Activated CD4-positive, alpha-beta T cell treated with anti-CD3 and anti-CD28 coated beads, Interleukin-2, Interleukin-6, amounts not matched to agents 100 ng/mL and 50 ng/mL, durations not matched to agents 16 hours and 8 hours (primary cell): Measurements from ENCODE around the gene KDM5A.
"Not testable (repeated sequence)": the region's sequence is repeated elsewhere in the genome, so short reads cannot be mapped to it uniquely, and the experiment has no call there.

Source experiments
- DNase-seq: peaks from one replicate; pipeline ENCODE4 v3.0.0-alpha.2; 2020

Gene KDM5A

DNA sequence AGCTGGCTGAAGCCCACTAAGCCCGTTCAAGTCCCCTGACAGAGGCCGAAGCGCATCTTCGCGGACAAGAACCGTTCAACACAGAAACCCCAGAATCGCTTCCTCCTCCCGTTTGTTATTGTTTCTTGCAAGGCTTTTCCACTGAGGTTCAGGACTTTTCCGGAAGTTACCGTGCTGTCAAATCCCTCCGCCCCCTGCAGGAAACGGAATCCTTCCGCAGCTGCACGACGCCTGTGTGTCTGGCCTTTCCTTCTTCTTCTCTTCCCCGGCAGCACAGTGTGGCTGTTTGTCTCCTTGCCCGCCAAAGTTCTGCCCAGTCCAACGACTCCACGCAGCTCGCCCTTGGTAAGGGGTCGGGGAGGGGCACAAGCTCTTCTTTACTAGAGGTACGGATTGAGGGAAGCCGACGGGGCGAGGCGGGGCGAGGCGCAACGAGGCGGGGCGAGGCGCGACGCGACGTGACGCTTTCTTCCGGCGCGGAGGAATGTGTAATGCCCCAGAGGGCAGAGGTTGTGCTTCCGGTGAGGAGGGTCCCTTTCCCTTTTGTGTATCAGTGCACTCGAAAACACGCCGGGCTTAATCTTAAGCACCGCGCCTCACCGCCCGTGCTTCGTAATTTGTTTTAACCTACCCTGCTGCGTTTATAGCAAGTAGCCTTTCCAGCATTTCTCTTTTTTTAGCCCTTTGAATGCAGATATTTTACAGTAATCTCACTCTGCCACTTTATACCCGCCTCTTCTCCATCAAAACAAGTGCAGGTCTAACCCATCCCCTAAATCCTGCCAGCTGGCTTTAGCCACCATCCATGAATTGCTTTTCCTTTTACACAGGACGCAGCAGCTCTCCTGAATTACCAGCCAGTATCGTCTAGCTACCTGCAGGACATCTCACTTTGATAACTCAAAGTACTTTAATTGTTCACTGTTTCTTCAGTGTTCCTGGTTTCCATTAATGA, at the start of gene KDM5A:
TSS of gene KDM5A (minus strand) at position 179 of the 955 bp plus-strand sequence. CDS start 229 bp downstream, outside the sequence.
- peak; percentile 93 for DNase-seq

DNA sequence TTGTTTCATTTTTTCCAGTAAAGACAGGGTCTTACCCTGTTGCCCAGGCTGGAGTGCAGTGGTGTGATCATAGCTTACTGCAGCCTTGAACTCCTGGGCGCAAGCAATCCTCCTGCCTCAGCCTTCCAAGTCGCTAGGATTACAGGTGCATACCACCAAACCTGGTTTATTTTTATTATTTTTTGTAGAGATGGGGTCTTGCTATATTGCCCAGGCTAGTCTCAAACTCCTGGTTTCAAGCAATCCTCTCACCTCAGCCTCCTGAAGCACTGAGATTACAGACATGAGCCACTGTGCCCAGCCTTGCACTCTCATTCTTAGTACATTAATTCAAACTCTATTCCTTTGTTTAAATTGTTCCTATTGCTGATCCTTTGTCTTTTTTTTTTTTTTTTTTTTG, 46.6 kb upstream of the KDM5A start:
- DNase-seq: not testable (repeated sequence)

DNA sequence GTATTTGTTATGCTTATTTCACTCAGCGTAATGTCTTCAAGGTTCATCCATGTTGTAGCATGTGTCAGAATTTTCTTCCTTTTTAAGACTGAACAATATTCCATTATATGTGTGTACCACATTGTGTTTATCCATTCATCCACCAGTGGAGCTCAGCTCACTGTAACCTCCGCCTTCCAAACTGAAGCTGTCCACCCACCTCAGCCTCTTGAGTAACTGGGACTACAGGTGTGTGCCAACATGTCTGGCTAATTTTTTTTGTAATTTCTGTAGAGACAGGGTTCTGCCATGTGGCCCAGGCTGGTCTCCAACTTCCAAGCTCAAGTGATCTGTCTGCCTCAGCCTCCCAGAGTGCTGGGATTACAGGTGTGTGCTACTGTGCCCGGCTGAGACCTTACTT, 33.4 kb upstream of the KDM5A start:
- DNase-seq: no peak

DNA sequence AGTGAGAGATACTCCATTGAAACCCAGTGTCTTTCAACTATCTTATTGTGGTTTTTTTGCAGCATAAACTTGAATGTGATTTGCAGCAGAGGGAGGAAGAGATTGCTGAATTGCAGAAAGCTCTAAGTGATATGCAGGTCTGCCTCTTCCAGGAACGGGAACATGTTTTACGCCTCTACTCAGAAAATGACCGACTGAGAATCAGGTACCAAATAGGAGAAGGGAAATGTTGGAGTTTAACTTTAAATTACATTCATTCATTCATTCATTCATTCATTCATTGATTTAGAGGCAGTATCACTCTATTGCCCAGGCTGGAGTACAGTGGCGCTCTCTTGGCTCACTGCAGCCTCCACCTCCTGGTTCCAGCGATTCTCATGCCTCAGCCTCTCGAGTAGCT, 29.3 kb upstream of the KDM5A start:
- DNase-seq: no peak

DNA sequence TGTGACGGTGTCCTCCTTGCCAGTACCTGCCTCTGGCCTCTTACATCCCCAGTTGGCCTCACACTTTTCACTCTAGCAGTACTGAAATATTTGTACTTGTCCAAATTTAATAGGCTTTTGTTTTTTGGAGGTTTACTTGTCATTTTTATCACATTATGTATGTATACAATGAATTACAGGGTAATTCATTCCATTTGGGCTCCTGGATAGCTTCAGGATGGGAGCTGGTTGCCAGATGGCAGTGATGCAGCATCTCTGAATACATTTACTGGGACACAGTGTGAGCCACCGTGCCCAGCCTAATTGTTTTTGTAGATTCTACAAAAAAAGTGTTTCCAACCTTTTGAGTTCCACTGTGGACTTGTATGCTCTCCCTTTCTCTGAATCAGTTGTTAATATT, 25.7 kb upstream of the KDM5A start:
- DNase-seq: no peak

DNA sequence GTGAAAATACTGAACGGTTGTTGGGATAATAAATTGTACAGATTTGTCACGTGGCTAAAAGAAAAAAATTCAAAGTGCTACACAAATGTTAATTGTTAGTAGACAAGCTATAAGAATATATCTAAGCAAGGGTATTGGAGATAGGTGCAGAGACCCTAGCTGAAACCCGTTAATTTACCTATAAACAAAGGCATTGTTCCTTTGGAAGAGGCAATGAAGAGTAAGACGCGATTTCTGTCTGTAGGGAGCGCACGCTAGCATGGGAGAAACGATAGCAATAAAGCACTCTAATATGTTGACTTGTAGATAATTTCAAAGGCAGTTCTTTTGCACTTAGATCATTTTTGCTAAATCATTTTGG, 12.9 kb upstream of the KDM5A start:
- peak; percentile 40 for DNase-seq

DNA sequence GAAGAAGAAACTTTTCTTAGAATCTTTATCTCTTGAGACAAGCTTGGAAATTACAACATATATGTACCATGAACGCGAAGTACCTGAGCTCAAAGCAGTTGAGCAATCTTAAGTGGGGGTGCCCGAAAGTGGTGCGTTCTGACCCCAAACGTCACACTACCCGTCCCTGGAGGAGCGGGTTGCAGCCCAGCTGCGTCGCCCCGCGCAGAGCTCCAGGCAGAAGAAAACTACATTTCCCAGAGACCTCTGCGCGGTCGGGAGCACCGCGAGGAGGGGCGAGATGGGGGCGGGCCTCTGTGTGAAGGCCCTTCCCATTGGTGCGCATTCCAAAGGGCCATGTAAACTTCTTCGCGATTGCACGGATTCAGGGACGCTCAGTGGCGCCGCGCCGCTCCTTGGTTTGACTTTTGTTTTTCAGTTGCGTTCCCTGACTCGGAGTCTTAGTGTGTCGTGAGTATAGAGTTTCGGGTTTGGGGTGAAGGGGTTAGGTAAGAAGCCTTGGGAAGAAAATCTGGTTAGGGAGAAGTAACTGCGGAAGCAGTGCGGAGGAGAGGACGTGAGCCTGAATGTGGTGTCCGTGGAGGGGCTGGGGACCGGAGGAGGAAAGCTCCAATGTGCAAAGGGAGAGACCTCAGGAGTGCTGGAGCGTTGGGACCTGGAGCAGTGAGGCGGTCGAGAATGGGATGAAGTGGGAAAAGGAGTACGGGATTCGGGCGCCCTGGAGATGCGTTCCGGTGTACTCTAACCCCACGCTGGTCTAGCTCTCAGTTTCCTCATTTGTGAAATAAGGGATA, 12.3 kb upstream of the KDM5A start, which contains the start of gene CCDC77:
TSS of gene CCDC77 (plus strand) at position 410 of the 794 bp plus-strand sequence. CDS start 7,740 bp downstream, outside the sequence.
- DNase-seq: peak; percentile 96

DNA sequence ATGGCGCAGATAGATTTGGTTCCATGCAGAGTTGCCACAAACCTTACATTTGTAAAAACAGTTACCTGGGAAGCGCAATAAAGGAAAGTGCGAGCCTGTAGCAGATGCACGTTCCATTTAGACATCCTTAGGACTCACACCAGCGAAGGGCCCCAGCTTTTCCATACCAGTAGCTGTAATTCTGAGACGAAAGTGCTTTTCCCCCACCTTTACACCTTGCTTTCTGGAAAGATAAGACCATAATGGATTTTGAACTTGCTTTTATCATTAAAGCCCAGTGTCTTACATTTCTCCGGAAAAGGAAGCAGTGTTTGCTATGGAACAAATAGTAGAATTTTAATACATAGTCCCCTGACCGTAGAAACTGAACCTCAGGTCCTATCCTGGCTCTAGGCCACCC, 11.7 kb upstream of the KDM5A start:
- no peak for DNase-seq

DNA sequence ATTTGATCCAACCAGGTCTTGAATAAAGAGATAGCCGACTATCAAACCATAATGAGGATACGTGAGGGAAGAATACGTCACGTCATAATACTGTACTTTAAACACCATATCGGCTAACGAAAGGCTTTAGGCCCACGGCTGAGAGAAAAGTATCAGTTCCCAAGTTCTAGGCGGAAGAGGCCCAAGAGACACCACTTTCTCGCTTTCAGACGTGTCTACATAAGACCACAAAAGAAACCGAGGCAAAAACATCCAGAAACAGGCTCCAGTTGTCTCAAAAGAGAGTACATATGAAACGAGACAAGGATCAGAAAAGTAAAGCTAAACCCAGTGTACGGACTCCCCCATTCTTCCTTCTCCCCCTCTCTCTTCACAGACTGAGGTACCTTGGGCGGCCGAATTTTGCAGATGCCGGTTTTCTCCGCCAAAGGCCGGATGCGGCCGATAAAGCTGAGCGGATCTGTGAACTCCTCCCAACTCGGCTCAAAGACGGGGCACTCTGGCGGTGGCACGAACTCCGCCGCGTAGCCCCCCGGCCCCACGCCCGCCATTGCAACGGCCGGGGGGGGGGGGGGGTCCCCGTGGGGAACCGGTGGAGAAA, 479 bp downstream of the KDM5A start:
- DNase-seq: peak; percentile 54

DNA sequence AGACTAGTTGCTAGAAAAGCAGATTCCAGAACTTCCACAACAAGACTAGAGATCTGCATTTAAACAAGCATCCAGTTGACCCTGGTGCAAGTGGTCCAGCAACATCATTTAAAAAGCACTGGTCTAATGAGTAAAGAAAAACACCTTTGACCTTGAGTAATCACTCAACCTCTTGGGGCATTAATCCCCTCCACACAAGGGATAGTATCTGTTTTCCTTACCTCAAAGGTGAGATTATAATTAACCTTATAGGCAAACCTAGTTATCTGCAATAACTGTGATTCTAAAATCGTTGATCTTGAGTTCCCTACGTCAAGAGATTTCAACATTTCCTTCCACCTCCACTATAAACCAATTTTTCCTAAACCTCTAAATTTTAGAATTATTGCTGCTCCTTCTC, 1.1 kb downstream of the KDM5A start:
- DNase-seq: no peak

DNA sequence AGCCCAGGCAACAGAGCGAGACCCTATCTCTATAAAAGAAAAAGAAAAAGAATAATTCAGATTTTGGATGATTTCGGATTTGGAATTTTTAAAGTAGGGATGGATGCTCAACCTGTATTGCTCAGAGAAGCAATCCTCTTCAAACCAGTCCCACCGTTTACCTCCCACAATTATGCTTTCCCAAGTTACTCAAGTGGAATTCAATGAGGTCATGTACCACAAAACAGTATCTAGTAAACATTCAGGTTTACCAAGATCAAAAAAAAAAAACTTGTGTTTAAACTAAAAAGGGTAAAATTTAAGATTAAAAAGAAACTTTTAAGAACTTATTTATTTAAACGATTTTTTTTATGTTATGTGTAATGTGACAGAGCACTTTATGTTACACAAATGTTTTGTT, 2.5 kb downstream of the KDM5A start:
- no peak for DNase-seq

DNA sequence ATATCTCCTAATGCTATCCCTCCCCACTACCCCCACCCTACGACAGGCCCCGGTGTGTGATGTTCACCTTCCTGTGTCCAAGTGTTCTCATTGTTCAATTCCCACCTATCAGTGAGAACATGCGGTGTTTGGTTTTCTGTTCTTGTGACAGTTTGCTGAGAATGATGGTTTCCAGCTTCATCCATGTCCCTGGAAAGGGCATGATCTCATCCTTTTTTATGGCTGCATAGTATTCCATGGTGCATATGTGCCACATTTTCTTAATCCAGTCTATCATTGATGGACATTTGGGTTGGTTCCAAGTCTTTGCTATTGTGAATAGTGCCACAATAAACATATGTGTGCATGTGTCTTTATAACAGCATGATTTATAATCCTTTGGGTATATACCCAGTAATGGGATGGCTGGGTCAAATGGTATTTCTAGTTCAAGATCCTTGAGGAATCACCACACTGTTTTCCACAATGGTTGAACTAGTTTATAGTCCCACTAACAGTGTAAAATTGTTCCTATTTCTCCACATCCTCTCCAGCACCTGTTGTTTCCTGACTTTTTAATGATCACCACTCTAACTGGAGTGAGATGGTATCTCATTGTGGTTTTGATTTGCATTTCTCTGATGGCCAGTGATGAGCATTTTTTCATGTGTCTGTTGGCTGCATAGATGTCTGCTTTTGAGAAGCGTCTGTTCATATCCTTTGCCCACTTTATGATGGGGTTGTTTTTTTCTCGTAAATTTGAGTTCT, 18.2 kb downstream of the KDM5A start:
- DNase-seq: not testable (repeated sequence)

DNA sequence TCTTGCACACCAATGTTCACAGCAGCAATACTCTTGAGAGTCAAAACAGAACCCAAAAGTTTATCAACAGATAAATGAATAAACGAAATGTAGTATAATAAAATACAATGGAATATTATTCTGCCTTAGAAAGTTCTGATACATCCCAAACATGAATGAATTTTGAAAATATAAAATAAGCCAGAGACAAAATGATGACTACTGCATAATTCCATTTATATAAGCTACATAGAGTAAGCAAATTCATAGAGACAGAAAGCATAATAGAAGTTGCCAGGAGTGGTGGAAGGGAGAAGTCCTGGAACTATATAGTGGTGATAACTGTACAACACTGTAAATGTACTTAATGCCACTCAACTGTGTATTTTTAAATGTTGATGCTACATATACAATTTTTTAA, 21.1 kb downstream of the KDM5A start:
- no peak for DNase-seq

DNA sequence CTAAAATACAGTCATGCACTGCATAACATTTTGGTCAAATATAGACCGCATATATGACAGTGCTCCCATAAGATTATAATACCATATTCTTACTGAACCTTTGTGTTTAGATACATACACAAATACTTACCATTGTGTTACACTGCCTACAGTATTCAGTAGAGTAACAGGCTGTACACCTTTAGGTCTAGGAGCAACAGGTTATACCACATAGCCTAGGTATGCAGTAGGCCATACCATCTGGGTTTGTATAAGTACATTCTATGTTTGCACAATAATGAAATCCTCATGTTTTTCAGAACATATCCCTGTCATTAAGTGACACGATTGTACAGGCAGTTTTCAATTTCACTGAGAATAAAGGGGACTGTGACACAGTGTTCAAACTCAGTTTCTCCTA, 22.3 kb downstream of the KDM5A start:
- DNase-seq: no peak

DNA sequence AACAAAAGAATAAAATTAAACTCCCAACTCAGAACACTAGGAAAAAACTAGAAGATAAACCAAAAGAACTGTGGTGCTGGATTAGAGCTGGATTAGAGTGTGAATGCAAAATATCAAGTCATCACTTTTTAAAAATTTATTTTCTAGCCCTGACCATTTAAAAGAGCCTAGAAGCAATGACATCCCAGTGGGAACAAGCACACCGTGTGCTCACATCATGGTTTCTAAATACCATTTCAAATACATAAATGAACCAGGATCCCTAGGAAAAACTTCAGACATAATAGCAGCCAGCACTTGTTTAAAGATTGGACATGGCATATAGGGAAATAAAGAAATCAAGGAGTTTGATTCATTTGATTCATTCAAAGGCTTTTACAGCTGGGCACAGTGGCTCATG, 30.0 kb downstream of the KDM5A start:
- DNase-seq: no peak

DNA sequence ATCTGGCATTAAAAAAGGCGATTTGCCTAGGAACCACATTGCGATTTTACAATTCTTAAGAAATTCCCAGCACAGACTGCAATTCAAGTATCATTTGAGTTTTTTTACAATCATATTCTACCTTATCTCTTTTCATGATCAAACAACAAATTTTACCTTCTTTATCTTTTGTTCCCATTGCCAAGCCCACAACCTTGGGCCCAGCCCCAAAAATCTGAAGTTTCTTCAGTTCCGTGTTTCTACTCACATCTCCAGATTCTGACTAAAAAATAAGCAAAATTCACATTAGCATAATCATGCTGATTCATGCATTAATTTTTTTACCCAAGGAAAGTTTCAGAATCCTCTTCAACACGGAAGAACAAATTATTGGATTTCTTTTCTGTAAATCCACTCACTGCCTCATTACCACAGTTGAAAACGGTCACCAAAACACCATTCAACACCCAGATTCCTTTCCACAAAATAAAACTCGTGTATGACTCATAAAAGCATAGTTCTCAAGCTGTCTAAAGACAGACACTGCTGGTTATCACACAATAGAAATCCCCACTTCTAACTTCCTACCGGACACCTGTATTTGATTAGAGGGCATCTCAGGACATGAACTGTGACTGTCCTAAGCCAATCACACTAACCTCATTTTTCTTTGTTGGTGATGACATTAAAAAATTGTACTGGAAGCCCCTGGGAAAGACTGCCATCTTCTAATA, 32.7 kb downstream of the KDM5A start:
- no peak for DNase-seq

DNA sequence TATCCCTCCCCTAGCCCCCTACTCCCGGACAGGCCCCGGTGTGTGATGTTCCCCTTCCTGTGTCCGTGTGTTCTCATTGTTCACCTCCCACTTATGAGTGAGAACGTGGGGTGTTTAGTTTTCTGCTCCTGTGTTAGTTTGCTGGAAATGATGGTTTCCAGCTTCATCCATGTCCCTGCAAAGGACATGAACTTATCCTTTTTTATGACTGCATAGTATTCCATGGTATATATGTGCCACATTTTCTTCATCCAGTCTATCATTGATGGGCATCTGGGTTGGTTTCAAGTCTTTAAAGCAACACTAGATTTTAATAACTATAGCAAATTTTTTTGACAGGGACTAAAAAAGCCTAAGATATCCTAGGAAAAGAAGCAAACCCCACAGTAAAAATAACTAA, 37.9 kb downstream of the KDM5A start:
- not testable (repeated sequence) for DNase-seq

DNA sequence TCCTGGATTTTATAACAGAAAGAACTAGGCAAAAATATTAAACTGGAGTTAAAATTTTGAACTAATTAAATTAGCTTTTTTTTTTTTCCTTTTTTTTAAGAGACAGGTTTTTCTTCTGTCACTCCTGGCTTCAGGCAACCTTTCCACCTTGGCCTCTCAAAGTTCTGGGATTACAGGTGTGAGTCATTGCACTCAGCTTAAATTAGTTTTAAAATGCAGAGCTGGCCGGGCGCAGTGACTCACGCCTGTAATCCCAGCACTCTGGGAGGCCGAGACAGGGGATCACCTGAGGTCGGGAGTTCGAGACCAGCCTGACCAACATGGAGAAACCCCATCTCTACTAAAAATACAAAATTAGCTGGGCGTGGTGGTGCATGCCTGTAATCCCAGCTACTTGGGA, 39.5 kb downstream of the KDM5A start:
- not testable (repeated sequence) for DNase-seq

DNA sequence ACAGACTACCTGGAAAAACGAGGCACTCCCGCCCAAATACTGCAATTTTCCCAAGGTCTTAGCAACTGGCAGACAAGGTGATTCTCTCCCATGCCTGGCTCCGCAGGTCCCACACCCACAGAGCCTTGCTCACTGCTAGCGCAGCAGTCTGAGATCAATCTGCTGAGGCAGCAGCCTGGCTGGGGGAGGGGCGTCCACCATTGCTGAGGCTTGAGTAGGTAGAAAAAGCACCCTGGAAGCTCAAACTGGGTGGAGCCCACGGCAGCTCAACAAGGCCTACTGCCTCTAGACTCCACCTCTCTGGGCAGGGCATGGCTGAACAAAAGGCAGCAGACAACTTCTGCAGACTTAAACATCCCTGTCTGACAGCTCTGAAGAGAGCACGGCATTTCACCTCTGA, 46.1 kb downstream of the KDM5A start:
- DNase-seq: not testable (repeated sequence)

DNA sequence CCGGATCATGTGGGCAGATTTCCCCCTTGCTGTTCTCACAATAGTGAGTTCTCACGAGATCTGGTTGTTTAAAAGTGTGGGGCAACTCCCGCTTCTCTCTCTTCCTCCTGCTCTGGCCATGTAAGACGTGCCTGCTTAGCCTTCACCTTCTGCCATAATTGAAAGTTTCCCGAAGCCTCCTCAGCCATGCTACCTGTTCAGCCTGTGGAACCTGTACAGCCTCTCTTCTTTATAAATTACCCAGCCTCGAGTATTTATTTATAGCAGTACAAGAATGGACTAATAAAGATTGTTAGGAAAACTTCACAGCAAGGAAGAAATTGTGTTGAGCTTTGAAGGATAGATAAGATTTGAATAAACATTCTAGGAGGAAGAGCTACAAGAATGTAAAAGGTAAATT, 52.1 kb downstream of the KDM5A start:
- no peak for DNase-seq

DNA sequence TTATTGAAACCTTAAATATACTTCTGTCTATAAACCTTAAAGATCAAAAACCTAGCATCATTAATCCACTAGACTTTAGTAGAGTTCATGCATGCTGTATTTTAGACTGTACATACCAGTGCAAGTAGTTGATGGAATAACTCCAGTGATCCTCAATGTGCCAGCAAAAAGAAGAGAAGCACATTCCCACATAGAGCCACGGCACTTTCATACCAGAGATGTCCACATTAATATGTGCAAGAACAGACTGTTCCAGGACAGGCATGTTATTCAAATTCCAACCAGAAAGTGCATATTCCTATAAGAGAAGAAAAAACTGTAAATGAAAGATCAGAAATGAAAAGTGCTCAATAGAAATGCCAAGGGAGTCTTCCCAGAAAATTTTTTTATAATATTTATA, 55.0 kb downstream of the KDM5A start:
- DNase-seq: no peak
